Caki2 (cell line): ENCODE data around the gene MCC. TPM values are rescaled to one million over a fixed set of nuclear protein-coding genes. Genes with fewer than 3 reads are reported as not detected.

ENCODE experiments used
- total RNA-seq: library from RNA; depleted of rRNA; stranded (reverse); fragments of >200 nt; shearing (Covaris generic); gene quantifications from 2 replicates; pipeline ENCODE4 v1.2.3, GENCODE V29; 2014; ENCODE audit warnings: low replicate concordance; rRNA removed

MCC gene
- total RNA-seq, 1 experiment from 2014 or later = 0.20 TPM

Other genes starting within 250 kb of the MCC start
- not detected in 2 replicates for gene TSSK1B, start 53.5 kb downstream of the MCC start, total RNA-seq
- 3.4 and 5.8 TPM in 2 replicates for gene YTHDC2, start 25.2 kb upstream of the MCC start, total RNA-seq